Kidney epithelial cell (primary cell): ENCODE results near the gene SORCS2. TPM values are rescaled to one million over a fixed set of nuclear protein-coding genes. Genes with fewer than 3 reads are reported as not detected.

ENCODE experiments used
- DNase-seq: peaks from one replicate; pipeline ENCODE4 v3.0.0-alpha.2; 2010; ENCODE audit warnings: low read depth
- H3K27me3 ChIP-seq: 2 replicates; pipeline ENCODE4 v1.6.0; 2011; ENCODE audit warnings: low read length; ENCODE audit not compliant: control insufficient read depth, insufficient read depth
- H3K36me3 ChIP-seq: 2 replicates; pipeline ENCODE4 v1.5.1; 2011; ENCODE audit warnings: low read length; ENCODE audit not compliant: control insufficient read depth, insufficient read depth
- H3K4me3 ChIP-seq: 2 replicates; pipeline ENCODE4 v1.5.1; 2011; ENCODE audit warnings: low read depth, mild to moderate bottlenecking, control low read depth, low read length
- total RNA-seq: library from RNA; depleted of rRNA; stranded (reverse); fragments of >200 nt; gene quantifications from 2 replicates; pipeline ENCODE4 v1.2.3, GENCODE V29; 2015
- TF ChIP-seq, protein P1 (sequence below): IDR thresholded peaks from 2 replicates; pipeline ENCODE4 v1.5.1; 2011; ENCODE audit warnings: mild to moderate bottlenecking, moderate library complexity, low read length, control low read depth, inconsistent platforms; ENCODE audit not compliant: insufficient read depth, poor library complexity, severe bottlenecking

SORCS2 gene
- total RNA-seq, 1 donor from 2014 or later, result 1.4 TPM

DNA sequence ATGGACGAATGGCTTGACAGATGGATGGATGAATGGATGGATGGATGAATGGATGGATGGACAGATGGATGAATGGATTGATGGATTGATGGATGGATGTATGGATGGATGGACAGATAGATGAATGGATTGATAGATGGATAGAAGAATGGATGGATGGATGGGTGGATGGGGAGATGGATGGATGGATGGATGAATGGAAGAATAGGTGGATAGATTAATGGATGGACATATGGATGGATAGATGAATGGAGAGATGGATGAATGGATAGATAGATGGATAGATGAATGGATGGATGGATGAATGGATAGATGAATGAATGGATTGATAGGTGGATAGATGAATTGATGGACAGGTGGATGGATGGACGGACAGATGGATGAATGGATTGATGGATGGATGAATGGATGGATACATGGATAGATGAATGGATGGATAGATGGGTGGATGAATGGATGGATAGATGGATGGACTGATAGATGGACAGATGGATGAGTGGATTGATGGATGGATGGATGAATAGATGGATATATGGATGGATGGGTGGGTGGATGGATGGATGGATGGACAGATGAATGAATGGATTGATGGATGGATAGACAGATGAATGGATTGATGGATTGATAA is 208.4 kb downstream of the SORCS2 start:
- H3K36me3 ChIP-seq, result no peaks in the 10 kb centered on the region
- TF ChIP-seq, protein P1, sequence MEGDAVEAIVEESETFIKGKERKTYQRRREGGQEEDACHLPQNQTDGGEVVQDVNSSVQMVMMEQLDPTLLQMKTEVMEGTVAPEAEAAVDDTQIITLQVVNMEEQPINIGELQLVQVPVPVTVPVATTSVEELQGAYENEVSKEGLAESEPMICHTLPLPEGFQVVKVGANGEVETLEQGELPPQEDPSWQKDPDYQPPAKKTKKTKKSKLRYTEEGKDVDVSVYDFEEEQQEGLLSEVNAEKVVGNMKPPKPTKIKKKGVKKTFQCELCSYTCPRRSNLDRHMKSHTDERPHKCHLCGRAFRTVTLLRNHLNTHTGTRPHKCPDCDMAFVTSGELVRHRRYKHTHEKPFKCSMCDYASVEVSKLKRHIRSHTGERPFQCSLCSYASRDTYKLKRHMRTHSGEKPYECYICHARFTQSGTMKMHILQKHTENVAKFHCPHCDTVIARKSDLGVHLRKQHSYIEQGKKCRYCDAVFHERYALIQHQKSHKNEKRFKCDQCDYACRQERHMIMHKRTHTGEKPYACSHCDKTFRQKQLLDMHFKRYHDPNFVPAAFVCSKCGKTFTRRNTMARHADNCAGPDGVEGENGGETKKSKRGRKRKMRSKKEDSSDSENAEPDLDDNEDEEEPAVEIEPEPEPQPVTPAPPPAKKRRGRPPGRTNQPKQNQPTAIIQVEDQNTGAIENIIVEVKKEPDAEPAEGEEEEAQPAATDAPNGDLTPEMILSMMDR, result no peak
- no peak for DNase-seq

DNA sequence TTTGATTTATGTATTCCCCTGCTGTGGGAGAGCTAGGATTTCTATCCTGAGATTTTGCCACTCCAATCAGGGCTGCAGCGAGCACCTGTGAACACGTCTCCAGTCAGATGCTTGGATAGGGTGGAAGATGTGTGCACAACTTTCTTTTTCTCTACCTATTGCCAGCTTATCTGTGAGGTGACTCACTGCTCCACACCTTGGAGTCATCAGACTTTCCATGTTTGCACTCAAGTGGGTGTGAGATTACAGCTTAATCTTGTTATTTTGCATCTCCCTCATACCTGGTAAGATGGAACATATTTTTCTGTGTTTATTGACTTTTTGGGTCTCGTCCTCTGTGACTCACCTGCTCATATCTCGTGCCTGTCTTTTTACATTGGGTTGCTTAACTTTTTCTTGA is 210.2 kb downstream of the SORCS2 start:
- TF ChIP-seq, protein P1, result no peak
- H3K4me3 ChIP-seq, result no peak overlapping the region
- H3K36me3 ChIP-seq, result no peaks in the 10 kb centered on the region
- no peaks in the 10 kb centered on the region for H3K27me3 ChIP-seq
- no peak for DNase-seq

More for the DNA sequence above, 208.4 kb downstream of the SORCS2 start:
- no peaks in the 10 kb centered on the region for H3K27me3 ChIP-seq
- H3K4me3 ChIP-seq, result no peak overlapping the region

GRCh38 chr4:7403001-7403400 is 210.7 kb downstream of the SORCS2 start:
- no peaks in the 10 kb centered on the region for H3K27me3 ChIP-seq
- TF ChIP-seq, protein P1, result no peak
- no peak overlapping the region for H3K4me3 ChIP-seq
- no peaks in the 10 kb centered on the region for H3K36me3 ChIP-seq
- DNase-seq, result no peak

DNA sequence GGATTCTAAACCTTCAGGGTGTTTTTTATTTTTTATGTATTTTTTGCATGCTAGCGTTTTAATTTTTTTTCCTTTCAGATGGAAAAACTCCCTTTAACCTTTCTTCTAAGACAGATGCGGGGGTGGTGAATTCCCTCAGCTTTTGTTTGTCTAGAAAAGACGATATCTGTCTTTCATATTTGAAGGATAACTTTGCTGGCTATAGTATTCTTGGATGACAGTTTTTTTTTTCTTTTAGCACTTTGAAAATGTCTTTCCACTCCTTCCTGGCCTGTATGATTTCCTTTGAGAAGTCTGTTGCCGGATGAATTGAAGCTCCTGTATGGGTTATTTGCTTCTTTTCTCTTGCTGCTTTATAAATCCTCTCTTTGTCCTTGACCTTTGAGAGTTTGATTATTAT is 215.8 kb downstream of the SORCS2 start:
- DNase-seq, result no peak
- peaks cover 5% of the 10 kb centered on the region for H3K27me3 ChIP-seq
- TF ChIP-seq, protein P1, result no peak
- H3K4me3 ChIP-seq, result no peak overlapping the region
- no peaks in the 10 kb centered on the region for H3K36me3 ChIP-seq

- no peak overlapping the region for H3K4me3 ChIP-seq
- no peaks in the 10 kb centered on the region for H3K36me3 ChIP-seq
- H3K27me3 ChIP-seq, result peaks cover 5% of the 10 kb centered on the region
- TF ChIP-seq, protein P1, result no peak
- DNase-seq, result no peak
These were observed 218.1 kb downstream of the SORCS2 start for GRCh38 chr4:7410446-7410845.

DNA sequence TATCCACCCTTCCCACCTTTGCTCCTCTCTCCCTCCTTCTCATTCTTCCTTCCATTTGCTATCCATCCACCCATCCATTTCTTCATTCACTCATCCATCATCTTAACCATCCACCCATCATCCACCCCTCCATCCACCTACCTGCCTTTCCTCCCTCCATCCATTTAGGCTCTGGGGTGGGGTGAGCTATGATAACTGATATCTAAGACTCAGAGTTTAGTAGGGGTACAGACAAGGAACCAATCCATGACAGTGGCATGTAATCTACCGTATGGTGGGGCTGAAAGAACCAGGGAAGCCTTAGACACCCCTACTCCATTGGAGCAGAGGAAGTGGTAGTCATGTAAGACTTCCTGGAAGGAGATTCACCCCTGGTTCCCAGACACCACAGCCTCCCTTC is 219.2 kb downstream of the SORCS2 start:
- TF ChIP-seq, protein P1, result no peak
- no peak for DNase-seq
- Histone ChIP-seq H3K36me3 (no peaks in the 10 kb centered on the region), H3K27me3 (peaks cover 5% of the 10 kb centered on the region), H3K4me3 (no peak overlapping the region)
